ENCODE measurements around the gene LRP1. TPM values are rescaled to one million over a fixed set of nuclear protein-coding genes. Genes with fewer than 3 reads are reported as not detected.

LRP1 gene
- total RNA-seq, 2 experiments from 2014 or later: 1.0 to 1.5 TPM

DNA sequence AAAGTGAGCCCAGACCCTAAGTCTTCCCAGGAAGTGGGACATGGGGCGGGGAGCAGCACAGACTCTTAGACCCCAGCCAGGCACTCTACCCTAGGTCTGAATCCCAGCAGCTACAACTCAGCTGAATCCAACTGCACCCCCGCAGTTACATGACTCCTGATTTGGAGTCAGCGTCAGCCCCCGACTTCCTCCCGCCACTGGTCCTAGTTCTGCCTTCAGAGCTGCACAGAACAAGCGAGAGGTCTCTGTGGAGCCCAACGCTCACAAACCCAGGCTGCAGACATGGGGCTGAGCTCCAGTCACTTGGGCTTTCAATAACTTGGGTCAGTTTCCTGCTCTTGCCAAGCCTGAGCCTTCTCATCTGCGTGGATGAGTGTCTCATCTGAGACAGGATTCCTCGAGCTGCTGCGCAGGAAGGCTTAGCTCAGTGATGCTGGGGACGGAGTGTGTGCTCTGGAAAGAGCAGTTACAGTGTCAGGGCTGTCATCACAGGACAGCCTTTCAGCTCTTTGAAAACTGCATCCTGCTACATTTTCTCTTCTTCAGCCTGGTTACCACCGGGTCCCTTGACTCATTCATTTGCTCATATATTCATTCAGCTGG, 57.7 kb downstream of the LRP1 start:
- intact Hi-C loops (cut with micrococcal nuclease): no loop called here
- H3K27me3 Mint-ChIP-seq (ENCODE audit: low read depth): no peaks in the 10 kb centered on the region
- no peaks in the 10 kb centered on the region for H3K4me1 Mint-ChIP-seq (ENCODE audit: low read depth)
- no peak overlapping the region for H3K27ac Mint-ChIP-seq
- H3K9me3 Mint-ChIP-seq: no peaks in the 10 kb centered on the region
- no peak for DNase-seq
- CTCF ChIA-PET: interaction anchor here (0.7 to 3.3 kb wide), 9 partner anchors 10 to 199 kb away, joined by 3 to 17 read pairs (median 4); partner anchors contain the start of gene LRP1
- H3K4me3 Mint-ChIP-seq: no peak overlapping the region
- H3K36me3 Mint-ChIP-seq (ENCODE audit: low read depth): no peaks in the 10 kb centered on the region

GRCh38 chr12:57187222-57188089, 59.2 kb downstream of the LRP1 start:
- CTCF ChIA-PET: interaction anchor here (0.6 to 3.3 kb wide), 6 partner anchors 11 to 267 kb away, joined by 3 to 17 read pairs (median 8); no protein-coding TSS in a partner anchor
- Mint-ChIP-seq H3K4me3 (no peak overlapping the region), H3K27me3 (ENCODE audit: low read depth) (no peaks in the 10 kb centered on the region), H3K9me3 (no peaks in the 10 kb centered on the region), H3K36me3 (ENCODE audit: low read depth) (no peaks in the 10 kb centered on the region), H3K27ac (no peak overlapping the region), H3K4me1 (ENCODE audit: low read depth) (no peaks in the 10 kb centered on the region)
- intact Hi-C loops (cut with micrococcal nuclease): no loop called here
- no peak for DNase-seq

DNA sequence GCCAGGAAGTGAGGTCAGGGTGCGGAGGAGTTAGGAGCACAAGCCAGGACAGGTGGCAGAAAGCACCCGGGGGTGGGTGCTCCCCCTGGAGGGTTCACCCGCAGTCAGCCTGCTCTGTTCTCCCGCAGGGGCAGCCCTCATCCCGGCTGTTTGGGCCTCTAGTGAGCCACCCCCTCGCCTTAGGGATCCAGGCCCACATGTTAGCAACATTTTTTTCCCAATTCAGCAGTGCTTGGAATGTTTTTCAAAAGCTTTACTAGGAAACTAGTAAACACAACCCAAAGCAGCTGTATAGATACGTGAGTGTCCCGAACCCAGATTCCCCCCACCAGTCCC, 59.8 kb downstream of the LRP1 start:
- no peaks in the 10 kb centered on the region for H3K4me1 Mint-ChIP-seq (ENCODE audit: low read depth)
- no peak for DNase-seq
- H3K27me3 Mint-ChIP-seq (ENCODE audit: low read depth): no peaks in the 10 kb centered on the region
- no peaks in the 10 kb centered on the region for H3K36me3 Mint-ChIP-seq (ENCODE audit: low read depth)
- intact Hi-C loops (cut with micrococcal nuclease): no loop called here
- CTCF ChIA-PET: interaction anchor here (0.6 to 3.3 kb wide), 6 partner anchors 12 to 266 kb away, joined by 3 to 17 read pairs (median 8); no protein-coding TSS in a partner anchor
- H3K4me3 Mint-ChIP-seq: no peak overlapping the region
- H3K27ac Mint-ChIP-seq: no peak overlapping the region
- H3K9me3 Mint-ChIP-seq: no peaks in the 10 kb centered on the region

- Mint-ChIP-seq H3K4me3 (no peak overlapping the region), H3K27me3 (ENCODE audit: low read depth) (no peaks in the 10 kb centered on the region), H3K4me1 (ENCODE audit: low read depth) (no peaks in the 10 kb centered on the region), H3K9me3 (no peaks in the 10 kb centered on the region), H3K36me3 (ENCODE audit: low read depth) (no peaks in the 10 kb centered on the region), H3K27ac (no peak overlapping the region)
- CTCF ChIA-PET: interaction anchor here (1.2 to 1.3 kb wide), 2 partner anchors 66 to 202 kb away, joined by 3 read pairs; no protein-coding TSS in a partner anchor
- intact Hi-C loops (cut with micrococcal nuclease): no loop called here
- no peak for DNase-seq
These were observed 61.8 kb downstream of the LRP1 start for GRCh38 chr12:57190037-57190436.

DNA sequence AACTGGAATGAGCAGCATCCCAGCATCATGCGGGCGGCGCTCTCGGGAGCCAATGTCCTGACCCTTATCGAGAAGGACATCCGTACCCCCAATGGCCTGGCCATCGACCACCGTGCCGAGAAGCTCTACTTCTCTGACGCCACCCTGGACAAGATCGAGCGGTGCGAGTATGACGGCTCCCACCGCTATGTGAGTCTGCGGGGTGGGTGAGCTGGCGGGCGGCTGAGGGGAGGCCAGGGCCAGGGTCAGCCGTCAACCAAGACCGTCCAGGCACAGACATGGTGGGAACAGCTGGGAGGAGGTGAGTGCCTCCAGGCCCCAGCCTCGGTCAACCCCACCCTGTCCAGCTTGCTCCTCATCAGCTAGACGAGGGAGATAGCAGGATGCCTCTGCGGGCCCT, 62.5 kb downstream of the LRP1 start:
- intact Hi-C loops (cut with micrococcal nuclease): no loop called here
- Mint-ChIP-seq H3K36me3 (ENCODE audit: low read depth) (no peaks in the 10 kb centered on the region), H3K4me1 (ENCODE audit: low read depth) (no peaks in the 10 kb centered on the region), H3K9me3 (no peaks in the 10 kb centered on the region), H3K27me3 (ENCODE audit: low read depth) (no peaks in the 10 kb centered on the region), H3K27ac (no peak overlapping the region), H3K4me3 (no peak overlapping the region)
- CTCF ChIA-PET: interaction anchor here (0.9 to 1.3 kb wide), 4 partner anchors 12 to 203 kb away, joined by 3 read pairs; no protein-coding TSS in a partner anchor
- DNase-seq: no peak

GRCh38 chr12:57191410-57191809, 63.1 kb downstream of the LRP1 start:
- no peaks in the 10 kb centered on the region for H3K4me1 Mint-ChIP-seq (ENCODE audit: low read depth)
- no peak overlapping the region for H3K27ac Mint-ChIP-seq
- no peak for DNase-seq
- CTCF ChIA-PET: interaction anchor here (0.9 to 1.0 kb wide), 2 partner anchors 13 to 68 kb away, joined by 3 read pairs; no protein-coding TSS in a partner anchor
- no peaks in the 10 kb centered on the region for H3K9me3 Mint-ChIP-seq
- H3K4me3 Mint-ChIP-seq: no peak overlapping the region
- no peaks in the 10 kb centered on the region for H3K36me3 Mint-ChIP-seq (ENCODE audit: low read depth)
- H3K27me3 Mint-ChIP-seq (ENCODE audit: low read depth): no peaks in the 10 kb centered on the region
- intact Hi-C loops (cut with micrococcal nuclease): no loop called here

DNA sequence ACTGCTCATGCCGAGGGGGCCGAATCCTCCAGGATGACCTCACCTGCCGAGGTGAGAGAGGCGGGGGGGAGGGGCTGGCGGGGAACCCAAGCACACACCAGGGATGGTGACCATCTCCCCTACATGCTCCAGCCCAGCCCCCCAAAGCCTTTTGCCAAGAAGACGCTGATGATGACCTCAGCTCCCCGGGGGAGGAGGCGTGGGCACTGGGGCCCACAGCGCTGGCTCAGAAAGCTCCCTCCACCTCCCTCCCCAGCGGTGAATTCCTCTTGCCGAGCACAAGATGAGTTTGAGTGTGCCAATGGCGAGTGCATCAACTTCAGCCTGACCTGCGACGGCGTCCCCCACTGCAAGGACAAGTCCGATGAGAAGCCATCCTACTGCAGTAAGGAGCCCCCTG, 64.6 kb downstream of the LRP1 start:
- intact Hi-C loops (cut with micrococcal nuclease): no loop called here
- Mint-ChIP-seq H3K4me1 (ENCODE audit: low read depth) (no peaks in the 10 kb centered on the region), H3K27me3 (ENCODE audit: low read depth) (no peaks in the 10 kb centered on the region), H3K27ac (no peak overlapping the region), H3K4me3 (no peak overlapping the region), H3K9me3 (no peaks in the 10 kb centered on the region), H3K36me3 (ENCODE audit: low read depth) (no peaks in the 10 kb centered on the region)
- no peak for DNase-seq
- CTCF ChIA-PET: interaction anchor here (0.5 to 1.2 kb wide), 3 partner anchors 13 to 430 kb away, joined by 3 read pairs; partner anchors contain the start of gene HSD17B6

- intact Hi-C loops (cut with micrococcal nuclease): no loop called here
- no peaks in the 10 kb centered on the region for H3K27me3 Mint-ChIP-seq (ENCODE audit: low read depth)
- H3K4me3 Mint-ChIP-seq: no peak overlapping the region
- CTCF ChIA-PET: interaction anchor here (0.9 to 1.2 kb wide), 2 partner anchors 14 to 20 kb away, joined by 3 read pairs; no protein-coding TSS in a partner anchor
- no peaks in the 10 kb centered on the region for H3K9me3 Mint-ChIP-seq
- H3K36me3 Mint-ChIP-seq (ENCODE audit: low read depth): no peaks in the 10 kb centered on the region
- no peak for DNase-seq
- no peak overlapping the region for H3K27ac Mint-ChIP-seq
- no peaks in the 10 kb centered on the region for H3K4me1 Mint-ChIP-seq (ENCODE audit: low read depth)
These were observed 65.5 kb downstream of the LRP1 start for GRCh38 chr12:57193706-57194245.

DNA sequence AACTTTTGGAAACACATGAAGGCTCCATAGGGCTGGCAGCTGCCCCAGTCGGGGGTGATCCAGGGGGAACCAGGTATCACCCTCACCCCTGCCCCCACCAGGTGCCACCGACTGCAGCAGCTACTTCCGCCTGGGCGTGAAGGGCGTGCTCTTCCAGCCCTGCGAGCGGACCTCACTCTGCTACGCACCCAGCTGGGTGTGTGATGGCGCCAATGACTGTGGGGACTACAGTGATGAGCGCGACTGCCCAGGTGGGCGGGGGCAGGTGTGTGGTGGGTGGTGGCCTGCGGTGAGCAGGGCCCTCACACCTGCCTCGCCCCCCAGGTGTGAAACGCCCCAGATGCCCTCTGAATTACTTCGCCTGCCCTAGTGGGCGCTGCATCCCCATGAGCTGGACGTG, 66.0 kb downstream of the LRP1 start:
- CTCF ChIA-PET: interaction anchor here (0.9 kb wide), 1 partner anchor 20 kb away, joined by 3 read pairs; no protein-coding TSS in a partner anchor
- no peaks in the 10 kb centered on the region for H3K36me3 Mint-ChIP-seq (ENCODE audit: low read depth)
- no peaks in the 10 kb centered on the region for H3K9me3 Mint-ChIP-seq
- no peaks in the 10 kb centered on the region for H3K4me1 Mint-ChIP-seq (ENCODE audit: low read depth)
- no peak overlapping the region for H3K27ac Mint-ChIP-seq
- intact Hi-C loops (cut with micrococcal nuclease): no loop called here
- H3K4me3 Mint-ChIP-seq: no peak overlapping the region
- no peaks in the 10 kb centered on the region for H3K27me3 Mint-ChIP-seq (ENCODE audit: low read depth)
- no peak for DNase-seq

GRCh38 chr12:57195186-57195585, 66.9 kb downstream of the LRP1 start:
- CTCF ChIA-PET: no interaction called here

DNA sequence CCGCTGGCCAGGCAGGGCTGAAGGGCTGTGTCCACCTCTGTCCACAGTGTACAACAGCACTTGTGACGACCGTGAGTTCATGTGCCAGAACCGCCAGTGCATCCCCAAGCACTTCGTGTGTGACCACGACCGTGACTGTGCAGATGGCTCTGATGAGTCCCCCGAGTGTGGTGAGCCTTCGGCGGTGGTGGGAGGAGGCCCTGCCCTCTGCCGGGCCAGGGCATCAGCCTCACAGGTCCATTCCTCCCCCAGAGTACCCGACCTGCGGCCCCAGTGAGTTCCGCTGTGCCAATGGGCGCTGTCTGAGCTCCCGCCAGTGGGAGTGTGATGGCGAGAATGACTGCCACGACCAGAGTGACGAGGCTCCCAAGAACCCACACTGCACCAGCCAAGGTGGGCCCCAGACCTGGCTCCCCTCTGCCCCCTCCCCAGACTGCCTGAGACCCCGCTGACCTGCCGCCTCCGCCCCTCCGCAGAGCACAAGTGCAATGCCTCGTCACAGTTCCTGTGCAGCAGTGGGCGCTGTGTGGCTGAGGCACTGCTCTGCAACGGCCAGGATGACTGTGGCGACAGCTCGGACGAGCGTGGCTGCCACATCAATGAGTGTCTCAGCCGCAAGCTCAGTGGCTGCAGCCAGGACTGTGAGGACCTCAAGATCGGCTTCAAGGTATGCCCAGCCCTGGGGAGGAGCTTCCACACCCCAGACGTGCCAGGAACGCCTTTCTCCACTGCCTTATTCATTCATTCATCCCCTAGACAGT, 67.5 kb downstream of the LRP1 start:
- Mint-ChIP-seq H3K36me3 (ENCODE audit: low read depth) (no peaks in the 10 kb centered on the region), H3K27me3 (ENCODE audit: low read depth) (no peaks in the 10 kb centered on the region), H3K4me3 (no peak overlapping the region), H3K4me1 (ENCODE audit: low read depth) (no peaks in the 10 kb centered on the region), H3K9me3 (no peaks in the 10 kb centered on the region), H3K27ac (no peak overlapping the region)
- intact Hi-C loops (cut with micrococcal nuclease): no loop called here
- no peak for DNase-seq
- CTCF ChIA-PET: interaction anchor here (1.5 to 1.6 kb wide), 2 partner anchors 12 to 47 kb away, joined by 4 to 5 read pairs; no protein-coding TSS in a partner anchor

More at GRCh38 chr12:57195186-57195585, 66.9 kb downstream of the LRP1 start:
- Mint-ChIP-seq H3K4me3 (no peak overlapping the region), H3K9me3 (no peaks in the 10 kb centered on the region), H3K27me3 (ENCODE audit: low read depth) (no peaks in the 10 kb centered on the region), H3K27ac (no peak overlapping the region), H3K4me1 (ENCODE audit: low read depth) (no peaks in the 10 kb centered on the region), H3K36me3 (ENCODE audit: low read depth) (no peaks in the 10 kb centered on the region)
- no peak for DNase-seq
- intact Hi-C loops (cut with micrococcal nuclease): no loop called here

DNA sequence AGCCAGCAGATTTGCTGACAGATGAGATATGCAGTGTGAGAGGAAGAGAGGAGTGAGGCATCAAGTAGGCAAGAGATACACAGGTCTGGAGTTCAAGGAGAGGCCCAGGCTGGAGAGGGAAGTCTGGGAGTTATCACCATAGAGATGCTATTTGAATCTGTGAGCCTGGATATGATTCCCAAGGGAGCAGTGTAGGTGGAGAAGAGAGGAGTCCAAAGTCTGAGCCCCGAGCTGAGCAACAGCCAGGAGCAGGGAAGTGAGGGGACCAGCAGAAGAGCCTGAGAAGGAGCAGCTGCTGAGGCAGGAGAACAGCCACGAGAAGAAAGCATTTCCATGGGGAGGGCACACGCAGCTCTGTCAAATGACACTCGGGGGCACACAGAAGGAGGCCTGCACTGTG, 68.2 kb downstream of the LRP1 start:
- no peaks in the 10 kb centered on the region for H3K27me3 Mint-ChIP-seq (ENCODE audit: low read depth)
- intact Hi-C loops (cut with micrococcal nuclease): no loop called here
- no peaks in the 10 kb centered on the region for H3K9me3 Mint-ChIP-seq
- DNase-seq: no peak
- no peak overlapping the region for H3K4me3 Mint-ChIP-seq
- CTCF ChIA-PET: interaction anchor here (1.5 to 1.6 kb wide), 2 partner anchors 13 to 46 kb away, joined by 4 to 5 read pairs; no protein-coding TSS in a partner anchor
- no peak overlapping the region for H3K27ac Mint-ChIP-seq
- no peaks in the 10 kb centered on the region for H3K4me1 Mint-ChIP-seq (ENCODE audit: low read depth)
- H3K36me3 Mint-ChIP-seq (ENCODE audit: low read depth): no peaks in the 10 kb centered on the region
